Forelimb muscle (tissue), 1 donor: Measurements from ENCODE around the gene MYO1E. TPM values are rescaled to one million over a fixed set of nuclear protein-coding genes. Genes with fewer than 3 reads are reported as not detected.
"Not testable (repeated sequence)": the region's sequence is repeated elsewhere in the genome, so short reads cannot be mapped to it uniquely, and the experiment has no call there.

Experiments used
- DNase-seq: peaks from one replicate; pipeline ENCODE4 v3.0.0-alpha.2; 2013; ENCODE audit warnings: low read depth
- polyA plus RNA-seq: library from polyadenylated mRNA; unstranded; fragments of 120-200 nt; gene quantifications from one replicate; pipeline ENCODE4 v1.2.1, GENCODE V29; 2013; ENCODE audit not compliant: insufficient read length

MYO1E gene
- polyA plus RNA-seq, 1 donor = 32.9 TPM

GRCh38 chr15:59387196-59387878, 14.7 kb upstream of the MYO1E start:
- DNase-seq = not testable (repeated sequence)

- no peak for DNase-seq
Measured at GRCh38 chr15:59385171-59385570, 12.5 kb upstream of the MYO1E start.

- DNase-seq = no peak
Measured at GRCh38 chr15:59384507-59384906, 11.8 kb upstream of the MYO1E start.

- no peak for DNase-seq
Measured at GRCh38 chr15:59380902-59381610, 8.4 kb upstream of the MYO1E start.

GRCh38 chr15:59379531-59379930, 6.9 kb upstream of the MYO1E start:
- no peak for DNase-seq

GRCh38 chr15:59378855-59379254, 6.2 kb upstream of the MYO1E start:
- DNase-seq = no peak

GRCh38 chr15:59377924-59378323, 5.3 kb upstream of the MYO1E start:
- no peak for DNase-seq

GRCh38 chr15:59376733-59377132, 4.1 kb upstream of the MYO1E start:
- no peak for DNase-seq

- DNase-seq = no peak
Measured at GRCh38 chr15:59373215-59373614, 544 bp upstream of the MYO1E start.

- no peak for DNase-seq
Measured at GRCh38 chr15:59371458-59372351, 966 bp downstream of the MYO1E start.

- no peak for DNase-seq
Measured at GRCh38 chr15:59369597-59369996, 3.1 kb downstream of the MYO1E start.

GRCh38 chr15:59367022-59367451, 5.6 kb downstream of the MYO1E start:
- no peak for DNase-seq

GRCh38 chr15:59366333-59367021, 6.2 kb downstream of the MYO1E start:
- no peak for DNase-seq

GRCh38 chr15:59364248-59364647, 8.4 kb downstream of the MYO1E start:
- no peak for DNase-seq

GRCh38 chr15:59362331-59362730, 10.3 kb downstream of the MYO1E start:
- DNase-seq = no peak

GRCh38 chr15:59360896-59361295, 11.8 kb downstream of the MYO1E start:
- no peak for DNase-seq

GRCh38 chr15:59360305-59360704, 12.4 kb downstream of the MYO1E start:
- no peak for DNase-seq

- DNase-seq = no peak
Measured at GRCh38 chr15:59355730-59356129, 16.9 kb downstream of the MYO1E start.

- DNase-seq = no peak
Measured at GRCh38 chr15:59354417-59355031, 18.1 kb downstream of the MYO1E start.

GRCh38 chr15:59353994-59354416, 18.7 kb downstream of the MYO1E start:
- no peak for DNase-seq

GRCh38 chr15:59352683-59353082, 20.0 kb downstream of the MYO1E start:
- no peak for DNase-seq
